Mononuclear cell (primary cell): ENCODE data around the gene PAPPA. TPM values are rescaled to one million over a fixed set of nuclear protein-coding genes. Genes with fewer than 3 reads are reported as not detected.

Source experiments
- H3K27me3 ChIP-seq: 2 replicates; pipeline ENCODE4 v1.6.0; 2011; ENCODE audit warnings: low read length, control low read depth; ENCODE audit not compliant: insufficient read depth
- H3K4me1 ChIP-seq: 2 replicates; pipeline ENCODE4 v1.5.1; 2011; ENCODE audit warnings: mild to moderate bottlenecking, low read length, control low read depth; ENCODE audit not compliant: insufficient read depth
- H3K4me3 ChIP-seq: 2 replicates; pipeline ENCODE4 v1.5.1; 2011; ENCODE audit warnings: mild to moderate bottlenecking, low read length, moderate library complexity
- H3K9me3 ChIP-seq: 2 replicates; pipeline ENCODE4 v1.5.1; 2011; ENCODE audit warnings: low read depth, mild to moderate bottlenecking, control low read depth, low read length
- total RNA-seq: library from RNA; depleted of rRNA; stranded (reverse); fragments of >200 nt; gene quantifications from one replicate; pipeline ENCODE4 v1.2.3, GENCODE V29; 2012

The PAPPA gene
- total RNA-seq, 1 donor = under 0.01 TPM

- H3K4me3 ChIP-seq = no peak overlapping the region
Observed at GRCh38 chr9:116251366-116251765, 97.8 kb downstream of the PAPPA start.

GRCh38 chr9:116260531-116260930 is 106.9 kb downstream of the PAPPA start:
- no peaks in the 10 kb centered on the region for H3K4me1 ChIP-seq
- no peak overlapping the region for H3K4me3 ChIP-seq
- no peaks in the 10 kb centered on the region for H3K9me3 ChIP-seq
- H3K27me3 ChIP-seq = no peaks in the 10 kb centered on the region

More at GRCh38 chr9:116251366-116251765, 97.8 kb downstream of the PAPPA start:
- Histone ChIP-seq H3K27me3 (no peaks in the 10 kb centered on the region), H3K4me1 (no peaks in the 10 kb centered on the region), H3K9me3 (no peaks in the 10 kb centered on the region)

GRCh38 chr9:116262448-116262847 is 108.9 kb downstream of the PAPPA start:
- Histone ChIP-seq H3K27me3 (no peaks in the 10 kb centered on the region), H3K9me3 (no peaks in the 10 kb centered on the region), H3K4me3 (no peak overlapping the region), H3K4me1 (no peaks in the 10 kb centered on the region)

GRCh38 chr9:116264361-116264760 is 110.8 kb downstream of the PAPPA start:
- Histone ChIP-seq H3K4me3 (no peak overlapping the region), H3K4me1 (no peaks in the 10 kb centered on the region), H3K9me3 (no peaks in the 10 kb centered on the region), H3K27me3 (no peaks in the 10 kb centered on the region)

GRCh38 chr9:116267021-116267420 is 113.4 kb downstream of the PAPPA start:
- Histone ChIP-seq H3K9me3 (no peaks in the 10 kb centered on the region), H3K27me3 (no peaks in the 10 kb centered on the region), H3K4me1 (no peaks in the 10 kb centered on the region), H3K4me3 (no peak overlapping the region)

GRCh38 chr9:116269250-116269649 is 115.7 kb downstream of the PAPPA start:
- Histone ChIP-seq H3K27me3 (no peaks in the 10 kb centered on the region), H3K9me3 (no peaks in the 10 kb centered on the region), H3K4me3 (no peak overlapping the region), H3K4me1 (no peaks in the 10 kb centered on the region)

- H3K4me3 ChIP-seq = no peak overlapping the region
- no peaks in the 10 kb centered on the region for H3K4me1 ChIP-seq
- H3K27me3 ChIP-seq = no peaks in the 10 kb centered on the region
- H3K9me3 ChIP-seq = no peaks in the 10 kb centered on the region
Observed at GRCh38 chr9:116270546-116270945, 117.0 kb downstream of the PAPPA start.

- Histone ChIP-seq H3K27me3 (no peaks in the 10 kb centered on the region), H3K4me3 (no peak overlapping the region), H3K4me1 (no peaks in the 10 kb centered on the region), H3K9me3 (no peaks in the 10 kb centered on the region)
Observed at GRCh38 chr9:116271340-116271739, 117.7 kb downstream of the PAPPA start.

GRCh38 chr9:116271991-116272390 is 118.4 kb downstream of the PAPPA start:
- Histone ChIP-seq H3K9me3 (no peaks in the 10 kb centered on the region), H3K4me1 (no peaks in the 10 kb centered on the region), H3K4me3 (no peak overlapping the region), H3K27me3 (no peaks in the 10 kb centered on the region)

GRCh38 chr9:116274293-116274692 is 120.7 kb downstream of the PAPPA start:
- no peaks in the 10 kb centered on the region for H3K4me1 ChIP-seq
- no peak overlapping the region for H3K4me3 ChIP-seq
- no peaks in the 10 kb centered on the region for H3K27me3 ChIP-seq
- H3K9me3 ChIP-seq = no peaks in the 10 kb centered on the region

GRCh38 chr9:116275418-116276195 is 122.0 kb downstream of the PAPPA start:
- Histone ChIP-seq H3K9me3 (no peaks in the 10 kb centered on the region), H3K4me3 (no peak overlapping the region), H3K27me3 (no peaks in the 10 kb centered on the region), H3K4me1 (no peaks in the 10 kb centered on the region)

- Histone ChIP-seq H3K4me3 (no peak overlapping the region), H3K9me3 (no peaks in the 10 kb centered on the region), H3K4me1 (no peaks in the 10 kb centered on the region), H3K27me3 (no peaks in the 10 kb centered on the region)
Observed at GRCh38 chr9:116276196-116276493, 122.6 kb downstream of the PAPPA start.

- H3K4me3 ChIP-seq = no peak overlapping the region
- no peaks in the 10 kb centered on the region for H3K4me1 ChIP-seq
- H3K27me3 ChIP-seq = no peaks in the 10 kb centered on the region
Observed at GRCh38 chr9:116276651-116277121, 123.1 kb downstream of the PAPPA start.

GRCh38 chr9:116278326-116278725 is 124.7 kb downstream of the PAPPA start:
- H3K9me3 ChIP-seq = no peaks in the 10 kb centered on the region
- no peaks in the 10 kb centered on the region for H3K4me1 ChIP-seq
- no peak overlapping the region for H3K4me3 ChIP-seq
- H3K27me3 ChIP-seq = no peaks in the 10 kb centered on the region

More at GRCh38 chr9:116276651-116277121, 123.1 kb downstream of the PAPPA start:
- H3K9me3 ChIP-seq = no peaks in the 10 kb centered on the region

GRCh38 chr9:116279230-116279629 is 125.6 kb downstream of the PAPPA start:
- Histone ChIP-seq H3K27me3 (no peaks in the 10 kb centered on the region), H3K4me1 (no peaks in the 10 kb centered on the region), H3K4me3 (no peak overlapping the region), H3K9me3 (no peaks in the 10 kb centered on the region)

- no peaks in the 10 kb centered on the region for H3K4me1 ChIP-seq
- no peaks in the 10 kb centered on the region for H3K9me3 ChIP-seq
- no peaks in the 10 kb centered on the region for H3K27me3 ChIP-seq
- no peak overlapping the region for H3K4me3 ChIP-seq
Observed at GRCh38 chr9:116280529-116280928, 126.9 kb downstream of the PAPPA start.
